Measurements from ENCODE around the gene C2orf68. TPM values are rescaled to one million over a fixed set of nuclear protein-coding genes. Genes with fewer than 3 reads are reported as not detected.
A peak's percentile ranks its signal among the peaks of the same experiment; 100 is the strongest.

Gene C2orf68
- total and polyA plus RNA-seq, 2 of the 13 experiments (the other 11 are each of a cell fraction or from before 2014, with no cell fraction given): 47.1 to 77.4 TPM

DNA sequence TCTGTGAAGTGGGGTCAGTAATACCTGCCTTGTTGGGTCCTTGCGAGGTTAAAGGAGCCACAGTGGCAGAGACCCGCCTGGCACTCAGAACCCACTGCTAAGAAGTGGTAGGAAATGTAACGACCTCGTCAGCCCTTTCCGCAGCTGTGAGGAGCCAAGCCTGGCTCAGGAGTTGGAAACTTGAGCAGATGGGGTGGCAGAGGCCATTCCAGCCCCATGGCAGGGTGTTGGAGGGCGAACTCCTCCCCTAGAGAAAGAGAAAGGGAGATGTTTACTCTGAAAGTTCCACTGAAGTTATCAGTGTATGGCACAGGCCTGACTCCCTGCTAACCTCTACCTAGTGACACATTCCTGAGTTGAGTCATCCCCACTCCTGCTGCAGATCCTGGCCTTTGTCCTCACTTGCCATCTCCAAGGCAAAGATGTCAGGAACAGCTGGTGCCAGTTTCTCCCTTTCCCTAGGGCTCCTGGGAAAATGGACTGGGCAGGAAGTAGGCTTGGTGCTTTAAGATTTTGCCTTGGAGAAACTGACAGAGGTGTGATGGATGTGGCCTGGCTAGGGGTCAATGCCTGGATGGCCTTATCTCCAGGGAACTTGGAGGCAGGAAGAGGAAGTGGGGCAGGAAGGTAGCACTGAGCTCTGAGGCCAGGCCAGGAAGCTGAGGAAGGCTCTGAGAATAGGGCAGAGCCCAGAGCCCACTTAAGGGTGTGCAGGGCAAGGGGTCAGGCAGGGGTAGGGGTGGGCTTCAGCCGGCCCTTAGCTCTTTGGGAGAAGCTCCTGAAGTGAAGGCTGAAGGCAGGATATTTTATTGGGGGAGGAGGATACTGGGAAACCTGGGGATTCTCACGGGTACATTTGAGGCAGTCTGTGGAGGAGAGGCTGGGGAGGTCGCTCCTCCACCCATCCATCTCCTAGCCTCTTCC lies 26.7 kb downstream of the C2orf68 start (continued):
- TF ChIP-seq, protein P1, sequence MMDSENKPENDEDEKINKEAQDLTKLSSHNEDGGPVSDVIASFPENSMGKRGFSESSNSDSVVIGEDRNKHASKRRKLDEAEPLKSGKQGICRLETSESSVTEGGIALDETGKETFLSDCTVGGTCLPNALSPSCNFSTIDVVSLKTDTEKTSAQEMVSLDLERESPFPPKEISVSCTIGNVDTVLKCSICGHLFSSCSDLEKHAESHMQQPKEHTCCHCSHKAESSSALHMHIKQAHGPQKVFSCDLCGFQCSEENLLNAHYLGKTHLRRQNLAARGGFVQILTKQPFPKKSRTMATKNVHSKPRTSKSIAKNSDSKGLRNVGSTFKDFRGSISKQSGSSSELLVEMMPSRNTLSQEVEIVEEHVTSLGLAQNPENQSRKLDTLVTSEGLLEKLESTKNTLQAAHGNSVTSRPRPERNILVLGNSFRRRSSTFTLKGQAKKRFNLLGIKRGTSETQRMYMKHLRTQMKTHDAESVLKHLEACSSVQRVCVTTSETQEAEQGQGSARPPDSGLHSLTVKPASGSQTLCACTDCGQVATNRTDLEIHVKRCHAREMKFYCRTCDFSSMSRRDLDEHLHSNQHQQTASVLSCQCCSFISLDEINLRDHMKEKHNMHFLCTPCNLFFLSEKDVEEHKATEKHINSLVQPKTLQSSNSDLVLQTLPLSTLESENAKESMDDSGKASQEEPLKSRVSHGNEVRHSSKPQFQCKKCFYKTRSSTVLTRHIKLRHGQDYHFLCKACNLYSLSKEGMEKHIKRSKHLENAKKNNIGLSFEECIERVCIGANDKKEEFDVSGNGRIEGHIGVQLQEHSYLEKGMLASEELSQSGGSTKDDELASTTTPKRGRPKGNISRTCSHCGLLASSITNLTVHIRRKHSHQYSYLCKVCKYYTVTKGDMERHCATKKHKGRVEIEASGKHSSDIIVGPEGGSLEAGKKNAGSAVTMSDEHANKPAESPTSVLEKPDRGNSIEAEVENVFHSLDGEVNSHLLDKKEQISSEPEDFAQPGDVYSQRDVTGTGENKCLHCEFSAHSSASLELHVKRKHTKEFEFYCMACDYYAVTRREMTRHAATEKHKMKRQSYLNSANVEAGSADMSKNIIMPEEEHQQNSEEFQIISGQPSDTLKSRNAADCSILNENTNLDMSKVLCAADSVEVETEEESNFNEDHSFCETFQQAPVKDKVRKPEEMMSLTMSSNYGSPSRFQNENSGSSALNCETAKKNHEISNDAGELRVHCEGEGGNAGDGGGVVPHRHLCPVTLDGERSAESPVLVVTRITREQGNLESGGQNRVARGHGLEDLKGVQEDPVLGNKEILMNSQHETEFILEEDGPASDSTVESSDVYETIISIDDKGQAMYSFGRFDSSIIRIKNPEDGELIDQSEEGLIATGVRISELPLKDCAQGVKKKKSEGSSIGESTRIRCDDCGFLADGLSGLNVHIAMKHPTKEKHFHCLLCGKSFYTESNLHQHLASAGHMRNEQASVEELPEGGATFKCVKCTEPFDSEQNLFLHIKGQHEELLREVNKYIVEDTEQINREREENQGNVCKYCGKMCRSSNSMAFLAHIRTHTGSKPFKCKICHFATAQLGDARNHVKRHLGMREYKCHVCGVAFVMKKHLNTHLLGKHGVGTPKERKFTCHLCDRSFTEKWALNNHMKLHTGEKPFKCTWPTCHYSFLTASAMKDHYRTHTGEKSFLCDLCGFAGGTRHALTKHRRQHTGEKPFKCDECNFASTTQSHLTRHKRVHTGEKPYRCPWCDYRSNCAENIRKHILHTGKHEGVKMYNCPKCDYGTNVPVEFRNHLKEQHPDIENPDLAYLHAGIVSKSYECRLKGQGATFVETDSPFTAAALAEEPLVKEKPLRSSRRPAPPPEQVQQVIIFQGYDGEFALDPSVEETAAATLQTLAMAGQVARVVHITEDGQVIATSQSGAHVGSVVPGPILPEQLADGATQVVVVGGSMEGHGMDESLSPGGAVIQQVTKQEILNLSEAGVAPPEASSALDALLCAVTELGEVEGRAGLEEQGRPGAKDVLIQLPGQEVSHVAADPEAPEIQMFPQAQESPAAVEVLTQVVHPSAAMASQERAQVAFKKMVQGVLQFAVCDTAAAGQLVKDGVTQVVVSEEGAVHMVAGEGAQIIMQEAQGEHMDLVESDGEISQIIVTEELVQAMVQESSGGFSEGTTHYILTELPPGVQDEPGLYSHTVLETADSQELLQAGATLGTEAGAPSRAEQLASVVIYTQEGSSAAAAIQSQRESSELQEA (CRISPR knock-in tag; IDR thresholded peaks at IDR 0.05; ENCODE audit: not compliant biosample characterization): peak; percentile 41
- no peak for TF ChIP-seq ELK4 (CRISPR knock-in tag; IDR thresholded peaks at IDR 0.05; ENCODE audit: borderline replicate concordance)
- peak; percentile 39; the same call in 1 of the 2 replicates for TF ChIP-seq ZNF451 (CRISPR knock-in tag; IDR thresholded peaks at IDR 0.05)
- peak; percentile 59 for TF ChIP-seq ZNF607 (CRISPR knock-in tag; IDR thresholded peaks at IDR 0.05; ENCODE audit: borderline replicate concordance)
- TF ChIP-seq KDM6A (CRISPR knock-in tag; IDR thresholded peaks at IDR 0.05; ENCODE audit: low read depth): 0 out of 2 replicates have a peak, but pooled peaks have one; percentile 68
- TF ChIP-seq SMAD9 (CRISPR knock-in tag; IDR thresholded peaks at IDR 0.05): no peak; the same call in 1 of the 2 replicates
- peak; percentile 97 for TF ChIP-seq CC2D1A (CRISPR knock-in tag; IDR thresholded peaks at IDR 0.05)
- peak; percentile 80 for TF ChIP-seq CEBPG (CRISPR knock-in tag; IDR thresholded peaks at IDR 0.05)
- TF ChIP-seq TAF1 (CRISPR knock-in tag; IDR thresholded peaks at IDR 0.05): peak; percentile 57
- peak; percentile 29 for TF ChIP-seq CCDC6 (CRISPR knock-in tag; IDR thresholded peaks at IDR 0.05)
- TF ChIP-seq ZNF558 (CRISPR knock-in tag; IDR thresholded peaks at IDR 0.05; ENCODE audit: borderline replicate concordance): no peak; the same call in 1 of the 2 replicates
- TF ChIP-seq ZNF160 (CRISPR knock-in tag; IDR thresholded peaks at IDR 0.05): no peak
- peak; percentile 64 for TF ChIP-seq FOXA1 (IDR thresholded peaks at IDR 0.05)
- TF ChIP-seq FOXA1 (CRISPR knock-in tag; IDR thresholded peaks at IDR 0.05): peak; percentile 94
- TF ChIP-seq DPF2 (CRISPR knock-in tag; IDR thresholded peaks at IDR 0.05; ENCODE audit: borderline replicate concordance, low read depth): peak; percentile 80
- TF ChIP-seq MXI1 (IDR thresholded peaks at IDR 0.05; ENCODE audit: borderline replicate concordance, low read depth, low read length): peak; percentile 85; the same call in 2 of the 3 replicates
- no peak for TF ChIP-seq ZNF841 (CRISPR knock-in tag; IDR thresholded peaks at IDR 0.05; ENCODE audit: borderline replicate concordance)
- peak; percentile 53; the same call in 1 of the 2 replicates for TF ChIP-seq ATF7 (IDR thresholded peaks at IDR 0.05)
- TF ChIP-seq ATF7 (CRISPR knock-in tag; IDR thresholded peaks at IDR 0.05): no peak
- TF ChIP-seq, protein P2, sequence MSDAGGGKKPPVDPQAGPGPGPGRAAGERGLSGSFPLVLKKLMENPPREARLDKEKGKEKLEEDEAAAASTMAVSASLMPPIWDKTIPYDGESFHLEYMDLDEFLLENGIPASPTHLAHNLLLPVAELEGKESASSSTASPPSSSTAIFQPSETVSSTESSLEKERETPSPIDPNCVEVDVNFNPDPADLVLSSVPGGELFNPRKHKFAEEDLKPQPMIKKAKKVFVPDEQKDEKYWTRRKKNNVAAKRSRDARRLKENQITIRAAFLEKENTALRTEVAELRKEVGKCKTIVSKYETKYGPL (CRISPR knock-in tag; IDR thresholded peaks at IDR 0.05): no peak
